MCF 10A (cell line): ENCODE data around the gene SOBP. TPM values are rescaled to one million over a fixed set of nuclear protein-coding genes. Genes with fewer than 3 reads are reported as not detected.

Experiments used
- BruUV-seq: library from RNA; stranded (reverse); fragments of 400-500 nt; replicated peaks from 2 replicates; lab custom pipeline; 2021; lab: Mats Ljungman, UMichigan
- CTCF ChIA-PET: fragments of 300-600 bp; sonication (Branson Sonifier 250); formaldehyde crosslinking; extraction: SDS; loops from one replicate; lab custom pipeline; 2021; ENCODE audit warnings: antibody characterized with exemption, inconsistent platforms; lab: Yijun Ruan, JAX
- POLR2A ChIA-PET: fragments of 300-600, 350-650 bp; sonication (Branson Sonifier 250); formaldehyde crosslinking; extraction: SDS; loops from one replicate; lab custom pipeline; 2020; ENCODE audit warnings: antibody characterized with exemption, inconsistent platforms; lab: Yijun Ruan, JAX
- DNase-seq: peaks from one replicate; pipeline ENCODE4 v3.0.0-alpha.2; 2018; ENCODE audit not compliant: unreplicated experiment
- H3K27ac Mint-ChIP-seq: one replicate; pipeline ENCODE4 v1.8.0; 2022; ENCODE audit warnings: mild to moderate bottlenecking, low read depth, mixed read lengths; ENCODE audit not compliant: unreplicated experiment
- H3K27me3 Mint-ChIP-seq: one replicate; pipeline ENCODE4 v1.8.0; 2022; ENCODE audit warnings: mixed read lengths; ENCODE audit not compliant: insufficient read depth, unreplicated experiment
- H3K36me3 Mint-ChIP-seq: one replicate; pipeline ENCODE4 v1.8.0; 2022; ENCODE audit warnings: mild to moderate bottlenecking, moderate library complexity, mixed read lengths; ENCODE audit not compliant: insufficient read depth, unreplicated experiment
- H3K4me1 Mint-ChIP-seq: one replicate; pipeline ENCODE4 v1.8.0; 2022; ENCODE audit warnings: mixed read lengths; ENCODE audit not compliant: insufficient read depth, unreplicated experiment
- H3K4me3 Mint-ChIP-seq: one replicate; pipeline ENCODE4 v1.8.0; 2022; ENCODE audit warnings: mild to moderate bottlenecking, moderate library complexity, mixed read lengths; ENCODE audit not compliant: unreplicated experiment
- H3K9me3 Mint-ChIP-seq: one replicate; pipeline ENCODE4 v1.8.0; 2022; ENCODE audit warnings: mixed read lengths; ENCODE audit not compliant: unreplicated experiment
- intact Hi-C: fragments of 100-400 bp; cut with micrococcal nuclease; formaldehyde crosslinking; loops from 2 replicates; pipeline ENCODE4 v1.14.1; 2022
- total RNA-seq: library from RNA; stranded (reverse); gene quantifications from 2 replicates; pipeline ENCODE4 v1.2.3, GENCODE V29; 2022
- TF ChIP-seq, protein P1 (sequence below): fragments of 200-600 bp; IDR thresholded peaks from one replicate; pipeline ENCODE4 v1.8.0; 2022; ENCODE audit warnings: antibody characterized with exemption, mild to moderate bottlenecking; ENCODE audit not compliant: unreplicated experiment

SOBP gene
- total RNA-seq, 1 experiment from 2014 or later: 0.21 TPM

DNA sequence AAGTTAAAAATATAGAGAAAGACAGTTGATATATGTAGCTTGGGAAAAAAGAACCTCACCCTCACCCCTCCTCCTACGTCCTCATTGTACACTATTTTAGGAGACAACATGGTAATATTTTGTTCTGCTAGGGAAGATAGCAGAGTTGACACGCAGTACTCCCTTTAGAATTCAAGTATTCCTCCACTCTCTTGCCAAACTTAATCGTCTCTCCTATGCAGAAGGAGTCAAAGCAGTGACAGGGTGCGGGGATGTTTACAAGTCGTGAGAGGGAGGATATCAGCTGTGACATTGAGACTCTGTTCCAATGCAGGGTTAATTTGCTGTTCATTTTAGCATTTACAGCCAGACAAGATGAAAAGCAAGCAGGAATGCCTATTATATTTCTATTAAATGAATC is 97.5 kb downstream of the SOBP start:
- TF ChIP-seq, protein P1, sequence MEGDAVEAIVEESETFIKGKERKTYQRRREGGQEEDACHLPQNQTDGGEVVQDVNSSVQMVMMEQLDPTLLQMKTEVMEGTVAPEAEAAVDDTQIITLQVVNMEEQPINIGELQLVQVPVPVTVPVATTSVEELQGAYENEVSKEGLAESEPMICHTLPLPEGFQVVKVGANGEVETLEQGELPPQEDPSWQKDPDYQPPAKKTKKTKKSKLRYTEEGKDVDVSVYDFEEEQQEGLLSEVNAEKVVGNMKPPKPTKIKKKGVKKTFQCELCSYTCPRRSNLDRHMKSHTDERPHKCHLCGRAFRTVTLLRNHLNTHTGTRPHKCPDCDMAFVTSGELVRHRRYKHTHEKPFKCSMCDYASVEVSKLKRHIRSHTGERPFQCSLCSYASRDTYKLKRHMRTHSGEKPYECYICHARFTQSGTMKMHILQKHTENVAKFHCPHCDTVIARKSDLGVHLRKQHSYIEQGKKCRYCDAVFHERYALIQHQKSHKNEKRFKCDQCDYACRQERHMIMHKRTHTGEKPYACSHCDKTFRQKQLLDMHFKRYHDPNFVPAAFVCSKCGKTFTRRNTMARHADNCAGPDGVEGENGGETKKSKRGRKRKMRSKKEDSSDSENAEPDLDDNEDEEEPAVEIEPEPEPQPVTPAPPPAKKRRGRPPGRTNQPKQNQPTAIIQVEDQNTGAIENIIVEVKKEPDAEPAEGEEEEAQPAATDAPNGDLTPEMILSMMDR: no peak
- Mint-ChIP-seq H3K4me1 (no peaks in the 10 kb centered on the region), H3K4me3 (no peak overlapping the region), H3K27ac (no peak overlapping the region), H3K9me3 (no peaks in the 10 kb centered on the region), H3K36me3 (peaks cover 5% of the 10 kb centered on the region), H3K27me3 (peaks cover 56% of the 10 kb centered on the region)
- DNase-seq: no peak
- BruUV-seq: no TSS peak
- ChIA-PET CTCF (interaction anchor here (0.6 kb wide), 2 partner anchors 62 to 121 kb away, joined by 3 to 5 read pairs; no protein-coding TSS in a partner anchor), POLR2A (interaction anchor here (0.9 to 1.0 kb wide), 2 partner anchors 11 to 43 kb away, joined by 3 read pairs; no protein-coding TSS in a partner anchor)
- intact Hi-C loops: no loop called here

GRCh38 chr6:107589199-107589598 is 99.3 kb downstream of the SOBP start:
- Mint-ChIP-seq H3K27me3 (peaks cover 64% of the 10 kb centered on the region), H3K4me3 (no peak overlapping the region), H3K36me3 (peaks cover 5% of the 10 kb centered on the region), H3K9me3 (no peaks in the 10 kb centered on the region), H3K4me1 (no peaks in the 10 kb centered on the region), H3K27ac (no peak overlapping the region)
- BruUV-seq: no TSS peak
- TF ChIP-seq, protein P1: no peak
- CTCF ChIA-PET: no interaction called here
- intact Hi-C loops: no loop called here
- no peak for DNase-seq
- POLR2A ChIA-PET: interaction anchor here (0.7 to 1.4 kb wide), 2 partner anchors 20 to 40 kb away, joined by 3 to 4 read pairs; no protein-coding TSS in a partner anchor

GRCh38 chr6:107589934-107590333 is 100.0 kb downstream of the SOBP start:
- intact Hi-C loops: no loop called here

GRCh38 chr6:107590378-107590777 is 100.5 kb downstream of the SOBP start:
- Mint-ChIP-seq H3K9me3 (no peaks in the 10 kb centered on the region), H3K27ac (no peak overlapping the region), H3K27me3 (peaks cover 64% of the 10 kb centered on the region), H3K4me1 (no peaks in the 10 kb centered on the region), H3K4me3 (no peak overlapping the region), H3K36me3 (peaks cover 5% of the 10 kb centered on the region)
- TF ChIP-seq, protein P1: no peak
- no peak for DNase-seq
- intact Hi-C loops: no loop called here
- CTCF ChIA-PET: no interaction called here
- BruUV-seq: no TSS peak
- POLR2A ChIA-PET: no interaction called here

More at GRCh38 chr6:107589934-107590333, 100.0 kb downstream of the SOBP start:
- DNase-seq: no peak
- peaks cover 64% of the 10 kb centered on the region for H3K27me3 Mint-ChIP-seq
- no peaks in the 10 kb centered on the region for H3K9me3 Mint-ChIP-seq
- POLR2A ChIA-PET: no interaction called here
- peaks cover 5% of the 10 kb centered on the region for H3K36me3 Mint-ChIP-seq
- CTCF ChIA-PET: no interaction called here
- TF ChIP-seq, protein P1: no peak
- no peak overlapping the region for H3K4me3 Mint-ChIP-seq
- H3K4me1 Mint-ChIP-seq: no peaks in the 10 kb centered on the region
- no TSS peak for BruUV-seq
- H3K27ac Mint-ChIP-seq: no peak overlapping the region
